IgD-negative memory B cell (primary cell): ENCODE data around the gene PRTFDC1. TPM values are rescaled to one million over a fixed set of nuclear protein-coding genes. Genes with fewer than 3 reads are reported as not detected.

Experiments used
- H3K27ac Mint-ChIP-seq, 3 donors: one replicate each; pipeline ENCODE4 v1.8.0; 2020 to 2022; ENCODE audit warnings: mild to moderate bottlenecking in 3 of 3, mixed read lengths in 3 of 3, moderate library complexity in 1 of 3
- H3K27me3 Mint-ChIP-seq: one replicate; pipeline ENCODE4 v1.8.0; 2021; ENCODE audit warnings: mixed read lengths
- H3K36me3 Mint-ChIP-seq: one replicate; pipeline ENCODE4 v1.8.0; 2020; ENCODE audit warnings: mild to moderate bottlenecking, mixed read lengths
- H3K4me1 Mint-ChIP-seq, 3 donors: one replicate each; pipeline ENCODE4 v1.8.0; 2020 to 2022; ENCODE audit warnings: mixed read lengths in 3 of 3, mild to moderate bottlenecking in 1 of 3
- H3K4me3 Mint-ChIP-seq, 4 donors: one replicate each; pipeline ENCODE4 v1.8.0; 2020 to 2022; ENCODE audit warnings: mild to moderate bottlenecking in 4 of 4, mixed read lengths in 4 of 4, moderate library complexity in 3 of 4
- H3K9me3 Mint-ChIP-seq, 3 donors: one replicate each; pipeline ENCODE4 v1.8.0; 2020 to 2021; ENCODE audit warnings: mixed read lengths in 3 of 3, mild to moderate bottlenecking in 1 of 3
- polyA plus RNA-seq: library from polyadenylated mRNA; unstranded; fragments of 300-500 nt; fragmentation: Illumina TruSeq; gene quantifications from one replicate; pipeline ENCODE4 v1.2.3, GENCODE V29; 2021

PRTFDC1 gene
- polyA plus RNA-seq, 1 donor from 2014 or later = not detected

DNA sequence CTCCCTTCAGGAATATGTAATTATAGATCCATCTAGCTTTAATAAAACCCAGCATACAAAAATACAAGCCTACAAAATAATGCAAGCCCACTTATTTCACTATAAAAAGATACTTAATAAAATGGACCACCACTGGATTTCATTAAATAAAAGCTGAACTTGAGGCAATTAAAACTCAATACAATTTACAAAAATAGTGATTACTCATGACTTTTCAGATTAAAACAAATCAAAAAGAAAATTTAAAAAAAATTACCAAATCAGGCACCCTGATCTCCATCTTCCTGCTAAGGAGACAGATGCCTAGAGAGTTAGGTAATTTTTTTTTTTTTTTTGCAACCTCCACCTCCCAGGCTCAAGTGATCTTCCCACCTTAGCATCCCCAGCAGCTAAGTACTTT lies 41.8 kb downstream of the PRTFDC1 start:
- Mint-ChIP-seq H3K4me3 (no peak overlapping the region), H3K4me1 (peaks cover 17 to 19% (median 18%) of the 10 kb centered on the region in 3 donors), H3K27ac (no peak overlapping the region)

GRCh38 chr10:24908793-24909423 lies 43.5 kb downstream of the PRTFDC1 start:
- Mint-ChIP-seq H3K9me3 (no peaks in the 10 kb centered on the region), H3K4me1 (peaks cover 15 to 20% (median 18%) of the 10 kb centered on the region in 3 donors), H3K27ac (peak overlapping the region in 1 of 3 donors; percentile 35), H3K4me3 (no peak overlapping the region), H3K36me3 (peaks cover 6% of the 10 kb centered on the region), H3K27me3 (no peaks in the 10 kb centered on the region)

More for the DNA sequence above, 41.8 kb downstream of the PRTFDC1 start:
- H3K36me3 Mint-ChIP-seq = peaks cover 6% of the 10 kb centered on the region
- no peaks in the 10 kb centered on the region for H3K9me3 Mint-ChIP-seq
- no peaks in the 10 kb centered on the region for H3K27me3 Mint-ChIP-seq

GRCh38 chr10:24907956-24908355 lies 44.5 kb downstream of the PRTFDC1 start:
- Mint-ChIP-seq H3K4me1 (peaks cover 15 to 20% (median 18%) of the 10 kb centered on the region in 3 donors), H3K36me3 (peaks cover 6% of the 10 kb centered on the region), H3K27me3 (no peaks in the 10 kb centered on the region), H3K4me3 (no peak overlapping the region), H3K27ac (no peak overlapping the region), H3K9me3 (no peaks in the 10 kb centered on the region)

DNA sequence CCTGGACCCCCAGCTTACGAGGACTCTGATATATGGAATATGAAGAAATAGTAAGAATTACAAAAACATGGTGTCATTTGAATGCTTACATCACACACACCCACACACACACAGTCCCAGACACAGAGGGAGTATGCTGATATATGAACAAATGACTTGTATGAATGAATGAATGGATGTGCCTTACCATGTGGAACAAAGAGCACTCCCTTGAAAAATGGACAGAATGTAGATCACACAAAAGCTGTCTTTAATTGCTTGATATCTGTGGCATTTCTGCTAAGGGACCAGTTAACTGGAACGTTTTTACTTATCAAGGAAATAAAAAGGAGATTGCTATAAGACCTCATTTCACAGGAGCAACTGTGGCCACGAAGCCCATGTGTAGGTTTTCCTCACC lies 46.0 kb downstream of the PRTFDC1 start:
- peaks cover 3% of the 10 kb centered on the region for H3K36me3 Mint-ChIP-seq
- peaks cover 14 to 22% (median 21%) of the 10 kb centered on the region in 3 donors for H3K4me1 Mint-ChIP-seq
- no peak overlapping the region for H3K4me3 Mint-ChIP-seq
- H3K27me3 Mint-ChIP-seq = no peaks in the 10 kb centered on the region
- no peak overlapping the region for H3K27ac Mint-ChIP-seq
- no peaks in the 10 kb centered on the region for H3K9me3 Mint-ChIP-seq

- no peaks in the 10 kb centered on the region for H3K27me3 Mint-ChIP-seq
- no peak overlapping the region for H3K4me3 Mint-ChIP-seq
- H3K36me3 Mint-ChIP-seq = peaks cover 3% of the 10 kb centered on the region
- H3K27ac Mint-ChIP-seq = peak overlapping the region in 1 of 3 donors; percentile 51
- peaks cover 19 to 27% (median 27%) of the 10 kb centered on the region in 3 donors for H3K4me1 Mint-ChIP-seq
- no peaks in the 10 kb centered on the region for H3K9me3 Mint-ChIP-seq
These were observed 47.6 kb downstream of the PRTFDC1 start for GRCh38 chr10:24904824-24905223.

- peak overlapping the region in 1 of 4 donors; percentile 74 for H3K4me3 Mint-ChIP-seq
- H3K27me3 Mint-ChIP-seq = no peaks in the 10 kb centered on the region
- H3K9me3 Mint-ChIP-seq = no peaks in the 10 kb centered on the region
- peaks cover 3% of the 10 kb centered on the region for H3K36me3 Mint-ChIP-seq
- peak overlapping the region in 2 of 3 donors; percentile 46 to 70 for H3K27ac Mint-ChIP-seq
- H3K4me1 Mint-ChIP-seq = peaks cover 21 to 37% (median 33%) of the 10 kb centered on the region in 3 donors
These were observed 50.0 kb downstream of the PRTFDC1 start for GRCh38 chr10:24902400-24902728.

DNA sequence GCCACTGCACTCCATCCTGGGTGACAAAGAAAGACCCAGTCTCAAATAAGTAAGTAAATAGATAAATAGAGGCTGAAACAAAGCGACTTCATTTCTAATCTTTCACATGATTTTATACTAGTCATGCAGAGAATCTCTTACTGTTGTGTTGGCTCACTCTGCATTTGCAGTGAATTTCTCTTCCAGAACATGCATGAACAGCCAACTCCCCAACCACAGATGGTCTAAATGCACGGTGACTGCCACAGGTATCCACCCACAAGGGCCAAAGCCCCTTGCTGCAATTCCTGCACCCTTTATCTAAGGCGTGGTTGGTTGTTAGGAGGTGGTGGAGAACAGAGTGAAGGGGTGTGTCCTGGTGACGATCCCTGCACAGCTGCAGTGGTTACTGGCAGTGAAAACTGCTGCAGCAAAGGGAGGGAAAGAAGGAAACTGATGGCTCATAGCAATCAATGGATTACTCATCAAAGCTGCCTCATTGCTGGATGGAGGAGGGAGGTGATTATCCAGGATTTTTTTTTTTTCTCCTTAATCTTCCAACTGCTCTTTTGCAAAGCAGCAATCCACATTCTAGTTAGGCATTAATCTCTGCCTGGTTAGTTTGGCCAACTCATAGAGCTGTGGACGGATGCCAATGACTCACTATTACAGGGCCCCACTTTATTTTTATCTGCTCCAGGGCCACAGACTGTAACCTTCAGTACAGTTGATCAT lies 50.6 kb downstream of the PRTFDC1 start:
- no peaks in the 10 kb centered on the region for H3K27me3 Mint-ChIP-seq
- peak overlapping the region; percentile 36 to 74 (median 58) for H3K4me3 Mint-ChIP-seq
- peaks cover 24 to 39% (median 33%) of the 10 kb centered on the region in 3 donors for H3K4me1 Mint-ChIP-seq
- H3K36me3 Mint-ChIP-seq = peaks cover 3% of the 10 kb centered on the region
- peak overlapping the region; percentile 70 to 88 (median 87) for H3K27ac Mint-ChIP-seq
- H3K9me3 Mint-ChIP-seq = no peaks in the 10 kb centered on the region

GRCh38 chr10:24900888-24901685 lies 51.3 kb downstream of the PRTFDC1 start:
- H3K27me3 Mint-ChIP-seq = no peaks in the 10 kb centered on the region
- peak overlapping the region; percentile 28 to 74 (median 54) for H3K4me3 Mint-ChIP-seq
- peaks cover 24 to 39% (median 33%) of the 10 kb centered on the region in 3 donors for H3K4me1 Mint-ChIP-seq
- no peaks in the 10 kb centered on the region for H3K9me3 Mint-ChIP-seq
- peaks cover 3% of the 10 kb centered on the region for H3K36me3 Mint-ChIP-seq
- H3K27ac Mint-ChIP-seq = peak overlapping the region; percentile 2 to 88 (median 56)

DNA sequence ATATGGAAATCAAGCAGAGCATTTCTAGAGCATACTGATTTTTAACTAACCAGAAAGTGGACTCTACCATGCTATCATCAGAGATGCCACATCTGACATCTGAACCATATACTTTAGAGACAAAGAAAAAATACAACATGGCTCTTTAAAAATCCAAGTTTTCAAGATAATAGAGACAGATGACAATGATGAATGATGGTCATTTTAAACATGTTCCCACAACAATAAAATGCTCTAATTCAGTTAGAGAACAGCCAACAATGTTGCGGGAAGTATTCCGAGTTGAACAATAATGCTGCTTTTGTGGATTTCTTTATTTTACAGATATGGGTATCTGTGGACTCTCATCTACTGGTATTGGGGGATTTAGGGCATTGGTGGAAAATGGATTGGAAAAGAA lies 52.8 kb downstream of the PRTFDC1 start:
- Mint-ChIP-seq H3K27me3 (no peaks in the 10 kb centered on the region), H3K9me3 (no peaks in the 10 kb centered on the region), H3K36me3 (peaks cover 3% of the 10 kb centered on the region), H3K4me1 (peaks cover 29 to 41% (median 38%) of the 10 kb centered on the region in 3 donors), H3K4me3 (peak overlapping the region in 1 of 4 donors; percentile 5), H3K27ac (peak overlapping the region; percentile 25 to 67 (median 35))

DNA sequence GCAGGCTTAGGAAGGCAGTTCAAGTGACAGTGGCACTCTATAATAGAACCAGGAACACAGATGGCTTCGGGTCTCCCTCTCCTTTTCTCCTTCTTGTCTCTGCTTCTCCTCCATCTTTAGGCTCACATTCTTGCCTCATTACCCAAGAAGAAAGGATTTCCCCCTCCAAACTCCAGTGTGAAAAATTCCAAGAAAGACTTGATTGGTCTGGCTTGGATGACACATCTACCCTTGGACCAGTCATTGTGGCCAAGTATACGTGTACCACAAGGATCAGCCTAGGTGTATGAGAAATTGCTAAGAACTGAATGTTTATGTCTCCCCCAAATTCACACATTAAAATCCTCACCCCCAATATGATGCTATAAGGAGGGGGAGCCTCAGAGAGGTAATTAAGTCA lies 53.9 kb downstream of the PRTFDC1 start:
- Mint-ChIP-seq H3K27ac (peak overlapping the region in 1 of 3 donors; percentile 25), H3K9me3 (no peaks in the 10 kb centered on the region), H3K4me1 (peaks cover 31 to 45% (median 44%) of the 10 kb centered on the region in 3 donors), H3K4me3 (no peak overlapping the region), H3K27me3 (no peaks in the 10 kb centered on the region), H3K36me3 (peaks cover 3% of the 10 kb centered on the region)

- Mint-ChIP-seq H3K27me3 (no peaks in the 10 kb centered on the region), H3K27ac (no peak overlapping the region), H3K4me3 (peak overlapping the region in 1 of 4 donors; percentile 10), H3K4me1 (peaks cover 41 to 48% (median 44%) of the 10 kb centered on the region in 3 donors), H3K36me3 (peaks cover 3% of the 10 kb centered on the region), H3K9me3 (no peaks in the 10 kb centered on the region)
These were observed 55.0 kb downstream of the PRTFDC1 start for GRCh38 chr10:24897326-24897926.

- no peaks in the 10 kb centered on the region for H3K27me3 Mint-ChIP-seq
- H3K27ac Mint-ChIP-seq = peak overlapping the region; percentile 78 to 97 (median 89)
- peaks cover 0 to 2% (median 0%) of the 10 kb centered on the region in 3 donors for H3K9me3 Mint-ChIP-seq
- peaks cover 12% of the 10 kb centered on the region for H3K36me3 Mint-ChIP-seq
- H3K4me1 Mint-ChIP-seq = peaks cover 24 to 32% (median 30%) of the 10 kb centered on the region in 3 donors
- peak overlapping the region; percentile 65 to 95 (median 78) for H3K4me3 Mint-ChIP-seq
These were observed 57.7 kb downstream of the PRTFDC1 start for GRCh38 chr10:24894728-24895127.

DNA sequence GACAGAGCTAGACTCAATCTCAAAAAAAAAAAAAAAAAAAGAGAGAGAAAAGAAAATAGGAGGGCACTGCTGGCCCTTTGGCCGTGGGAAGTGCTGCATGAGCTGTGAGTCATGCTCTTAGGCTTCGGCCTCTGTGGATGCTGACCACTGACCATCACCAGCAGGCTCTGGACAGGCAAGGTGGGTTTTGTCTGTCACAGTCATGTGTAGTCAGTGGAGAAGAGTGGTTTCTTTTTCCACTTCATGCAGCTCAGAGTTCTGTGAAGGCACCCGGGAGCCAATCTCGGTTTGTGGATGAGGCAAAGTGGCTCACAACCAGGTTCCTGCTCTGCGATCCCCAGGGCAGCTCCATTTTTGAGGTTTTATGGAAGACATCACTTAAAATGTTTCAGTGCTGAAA lies 58.1 kb downstream of the PRTFDC1 start:
- peak overlapping the region; percentile 78 to 97 (median 89) for H3K27ac Mint-ChIP-seq
- peaks cover 29 to 33% (median 30%) of the 10 kb centered on the region in 3 donors for H3K4me1 Mint-ChIP-seq
- H3K27me3 Mint-ChIP-seq = no peaks in the 10 kb centered on the region
- peaks cover 0 to 2% (median 0%) of the 10 kb centered on the region in 3 donors for H3K9me3 Mint-ChIP-seq
- peak overlapping the region; percentile 65 to 95 (median 78) for H3K4me3 Mint-ChIP-seq
- H3K36me3 Mint-ChIP-seq = peaks cover 14% of the 10 kb centered on the region

DNA sequence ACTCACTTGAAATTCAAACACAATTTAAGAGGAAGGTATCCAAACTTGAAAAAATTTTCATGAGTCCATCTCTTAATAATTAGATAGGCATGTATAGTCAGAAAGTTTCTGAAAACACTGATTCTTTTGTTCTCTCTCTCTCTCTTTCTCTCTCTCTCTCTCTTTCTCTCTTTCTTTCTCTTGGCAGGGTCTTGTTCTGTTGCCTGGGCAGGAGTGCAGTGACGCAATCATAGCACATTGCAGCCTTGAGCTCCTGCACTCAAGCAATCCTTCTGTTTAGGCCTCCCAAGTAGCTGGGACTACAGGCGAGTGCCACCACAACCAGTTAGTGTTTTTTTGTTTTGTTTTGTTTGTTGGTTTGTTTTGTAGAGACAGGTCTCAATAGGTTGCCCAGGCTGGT lies 59.3 kb downstream of the PRTFDC1 start:
- no peak overlapping the region for H3K27ac Mint-ChIP-seq
- peak overlapping the region in 1 of 4 donors; percentile 33 for H3K4me3 Mint-ChIP-seq

More for the DNA sequence above, 59.3 kb downstream of the PRTFDC1 start:
- H3K36me3 Mint-ChIP-seq = peaks cover 16% of the 10 kb centered on the region
- H3K27me3 Mint-ChIP-seq = no peaks in the 10 kb centered on the region
- H3K9me3 Mint-ChIP-seq = peaks cover 0 to 2% (median 0%) of the 10 kb centered on the region in 3 donors
- H3K4me1 Mint-ChIP-seq = peaks cover 31 to 41% (median 31%) of the 10 kb centered on the region in 3 donors
